HEK293 (cell line): Measurements from ENCODE around the gene SLC6A16.
A peak's percentile ranks its signal among the peaks of the same experiment; 100 is the strongest.

Source experiments
- CTCF ChIA-PET: fragments of 350-600 bp; formaldehyde crosslinking; extraction: SDS; loops from one replicate; lab custom pipeline; 2021; ENCODE audit warnings: antibody characterized with exemption; lab: Yijun Ruan, JAX
- POLR2A ChIA-PET: fragments of 300-600 bp; formaldehyde crosslinking; extraction: SDS; loops from one replicate; lab custom pipeline; 2020; ENCODE audit warnings: antibody characterized with exemption, inconsistent platforms; lab: Yijun Ruan, JAX
- H3K27ac ChIP-seq: fragments of 200-500 bp; sonication (Bioruptor generic); 2 replicates; pipeline ENCODE4 v1.5.1; 2014; ENCODE audit warnings: low read depth, low read length, control low read depth, inconsistent platforms; ENCODE audit errors: extremely low read depth
- H3K36me3 ChIP-seq, 2 experiments: fragments of 200-500 bp in 1 of 2; sonication (Bioruptor generic) in 1 of 2; 1 replicate in 1 of 2; 2 replicates in 1 of 2; pipeline ENCODE4 v1.5.1; 2014 to 2017; ENCODE audit warnings: inconsistent platforms in 2 of 2, low read length in 2 of 2; ENCODE audit not compliant: control insufficient read depth in 2 of 2, insufficient read depth in 1 of 2
- H3K4me1 ChIP-seq: fragments of 200-500 bp; sonication (Bioruptor generic); 2 replicates; pipeline ENCODE4 v1.5.1; 2014; ENCODE audit warnings: mild to moderate bottlenecking, low read length, inconsistent platforms; ENCODE audit not compliant: control insufficient read depth, insufficient read depth
- H3K4me3 ChIP-seq: 2 replicates; pipeline ENCODE4 v1.5.1; 2011; ENCODE audit warnings: low read depth, mild to moderate bottlenecking, control low read depth, low read length, moderate library complexity
- H3K9me3 ChIP-seq: fragments of 200-500 bp; sonication (Bioruptor generic); 2 replicates; pipeline ENCODE4 v1.5.1; 2014; ENCODE audit warnings: low read depth, low read length, inconsistent platforms; ENCODE audit not compliant: control insufficient read depth, insufficient read depth
- BCL6B ChIP-seq: fragments of 450-650 bp; formaldehyde crosslinking; IDR thresholded peaks from 2 replicates; pipeline ENCODE4 v1.5.1; 2017; ENCODE audit warnings: missing biosample characterization, missing genetic modification characterization
- EGR2 ChIP-seq: fragments of 450-650 bp; formaldehyde crosslinking; IDR thresholded peaks from 2 replicates; pipeline ENCODE4 v1.5.1; 2016; ENCODE audit warnings: low read depth, missing biosample characterization, missing genetic modification characterization
- FEZF1 ChIP-seq: fragments of 450-650 bp; formaldehyde crosslinking; IDR thresholded peaks from 2 replicates; pipeline ENCODE4 v1.5.1; 2016; ENCODE audit warnings: missing biosample characterization, missing genetic modification characterization
- KLF7 ChIP-seq: fragments of 450-650 bp; formaldehyde crosslinking; IDR thresholded peaks from 2 replicates; pipeline ENCODE4 v1.5.1; 2016; ENCODE audit warnings: missing biosample characterization, missing genetic modification characterization, borderline replicate concordance
- KLF8 ChIP-seq: fragments of 450-650 bp; formaldehyde crosslinking; IDR thresholded peaks from 2 replicates; pipeline ENCODE4 v1.5.1; 2016; ENCODE audit warnings: missing biosample characterization, missing genetic modification characterization
- SP7 ChIP-seq: fragments of 450-650 bp; formaldehyde crosslinking; IDR thresholded peaks from 2 replicates; pipeline ENCODE4 v1.5.1; 2016; ENCODE audit warnings: missing biosample characterization, missing genetic modification characterization
- ZBTB21 ChIP-seq: fragments of 450-650 bp; formaldehyde crosslinking; IDR thresholded peaks from 2 replicates; pipeline ENCODE4 v1.5.1; 2017; ENCODE audit warnings: missing biosample characterization, missing genetic modification characterization
- ZBTB6 ChIP-seq: fragments of 450-650 bp; formaldehyde crosslinking; IDR thresholded peaks from 2 replicates; pipeline ENCODE4 v1.5.1; 2017; ENCODE audit warnings: missing biosample characterization, missing genetic modification characterization
- ZFHX2 ChIP-seq: fragments of 450-650 bp; formaldehyde crosslinking; conservative IDR thresholded peaks from 2 replicates; pipeline ENCODE4 v1.5.1; 2016; ENCODE audit warnings: missing biosample characterization, missing genetic modification characterization
- ZFP3 ChIP-seq: fragments of 450-650 bp; formaldehyde crosslinking; IDR thresholded peaks from 2 replicates; pipeline ENCODE4 v1.5.1; 2016; ENCODE audit warnings: low read depth, missing biosample characterization, missing genetic modification characterization
- ZFP69B ChIP-seq: fragments of 450-650 bp; formaldehyde crosslinking; IDR thresholded peaks from 2 replicates; pipeline ENCODE4 v1.5.1; 2016; ENCODE audit warnings: missing biosample characterization, missing genetic modification characterization
- ZNF214 ChIP-seq: fragments of 450-650 bp; formaldehyde crosslinking; IDR thresholded peaks from 2 replicates; pipeline ENCODE4 v1.5.1; 2017; ENCODE audit warnings: missing biosample characterization, mild to moderate bottlenecking, missing genetic modification characterization, borderline replicate concordance
- ZNF23 ChIP-seq: fragments of 450-650 bp; formaldehyde crosslinking; IDR thresholded peaks from 2 replicates; pipeline ENCODE4 v1.5.1; 2016; ENCODE audit warnings: missing biosample characterization, missing genetic modification characterization, borderline replicate concordance
- ZNF449 ChIP-seq: fragments of 450-650 bp; formaldehyde crosslinking; IDR thresholded peaks from 2 replicates; pipeline ENCODE4 v1.5.1; 2017; ENCODE audit warnings: missing biosample characterization, mild to moderate bottlenecking, missing genetic modification characterization, moderate library complexity
- ZNF501 ChIP-seq: fragments of 450-650 bp; formaldehyde crosslinking; IDR thresholded peaks from 2 replicates; pipeline ENCODE4 v1.5.1; 2016; ENCODE audit warnings: missing biosample characterization, missing genetic modification characterization
- ZNF692 ChIP-seq: fragments of 450-650 bp; formaldehyde crosslinking; IDR thresholded peaks from 2 replicates; pipeline ENCODE4 v1.5.1; 2016; ENCODE audit warnings: missing biosample characterization, missing genetic modification characterization
- ZSCAN23 ChIP-seq: fragments of 450-650 bp; formaldehyde crosslinking; IDR thresholded peaks from 2 replicates; pipeline ENCODE4 v1.5.1; 2016; ENCODE audit warnings: missing biosample characterization, missing genetic modification characterization

The SLC6A16 gene

GRCh38 chr19:49366110-49366509 is 41.1 kb upstream of the SLC6A16 start (continued):
- TF ChIP-seq FEZF1: no peak
- no peak for TF ChIP-seq ZSCAN23 (tag by site-specific recombination)
- TF ChIP-seq ZFP3 (tag by site-specific recombination): no peak

GRCh38 chr19:49364083-49364737 is 39.2 kb upstream of the SLC6A16 start:
- peaks cover 1 to 5% of the 10 kb centered on the region in 2 experiments; a peak in 2 of 3 replicates for H3K36me3 ChIP-seq
- peak overlapping the region; percentile 8 for H3K4me3 ChIP-seq
- peak overlapping the region; percentile 52; the same call in 1 of the 2 replicates for H3K27ac ChIP-seq
- POLR2A ChIA-PET: interaction anchor here (0.7 kb wide), 1 partner anchor 339 kb away, joined by 3 read pairs; no protein-coding TSS in a partner anchor
- 0 out of 2 replicates have a peak, but pooled peaks have one; percentile 12 for TF ChIP-seq ZNF501 (tag by site-specific recombination)
- 0 out of 2 replicates have a peak, but pooled peaks have one; percentile 4 for TF ChIP-seq KLF7 (tag by site-specific recombination)
- 0 out of 2 replicates have a peak, but pooled peaks have one; percentile 47 for TF ChIP-seq ZFP69B (tag by site-specific recombination)
- 0 out of 2 replicates have a peak, but pooled peaks have one; percentile 20 for TF ChIP-seq ZNF449 (tag by site-specific recombination)
- 0 out of 2 replicates have a peak, but pooled peaks have one; percentile 5 for TF ChIP-seq ZNF692 (tag by site-specific recombination)
- TF ChIP-seq BCL6B: no peak
- peak; percentile 14; the same call in 1 of the 2 replicates for TF ChIP-seq SP7 (tag by site-specific recombination)
- TF ChIP-seq EGR2 (tag by site-specific recombination): 0 out of 2 replicates have a peak, but pooled peaks have one; percentile 11
- TF ChIP-seq ZFHX2: peak; percentile 96
- peak; percentile 14; the same call in 1 of the 2 replicates for TF ChIP-seq ZBTB21
- no peak for TF ChIP-seq ZNF214 (tag by site-specific recombination)
- TF ChIP-seq KLF8 (tag by site-specific recombination): no peak
- no peak for TF ChIP-seq ZNF23 (tag by site-specific recombination)
- no peak for TF ChIP-seq ZBTB6 (tag by site-specific recombination)
- no peaks in the 10 kb centered on the region for H3K9me3 ChIP-seq
- CTCF ChIA-PET: no interaction called here
- peaks cover 14% of the 10 kb centered on the region for H3K4me1 ChIP-seq
